Activated gamma-delta T cell (primary cell): Measurements from ENCODE around the gene SCN4A.

Experiments
- DNase-seq: peaks from one replicate; lab custom pipeline; 2025; lab: John Stamatoyannopoulos, UW

SCN4A gene

GRCh38 chr17:63955232-63955631 is 17.5 kb downstream of the SCN4A start:
- no peak for DNase-seq

GRCh38 chr17:63954402-63955063 is 18.2 kb downstream of the SCN4A start:
- DNase-seq = no peak

GRCh38 chr17:63950940-63951907 is 21.5 kb downstream of the SCN4A start:
- no peak for DNase-seq

- no peak for DNase-seq
These were observed 23.0 kb downstream of the SCN4A start for GRCh38 chr17:63949576-63950250.

- no peak for DNase-seq
These were observed 24.2 kb downstream of the SCN4A start for GRCh38 chr17:63948521-63948920.

GRCh38 chr17:63947711-63948330 is 24.9 kb downstream of the SCN4A start:
- no peak for DNase-seq

- no peak for DNase-seq
These were observed 26.0 kb downstream of the SCN4A start for GRCh38 chr17:63946440-63947363.

GRCh38 chr17:63945784-63946439 is 26.8 kb downstream of the SCN4A start:
- DNase-seq = no peak

- no peak for DNase-seq
These were observed 27.8 kb downstream of the SCN4A start for GRCh38 chr17:63944736-63945499.

- DNase-seq = no peak
These were observed 29.0 kb downstream of the SCN4A start for GRCh38 chr17:63943745-63944144.

- no peak for DNase-seq
These were observed 30.3 kb downstream of the SCN4A start for GRCh38 chr17:63942309-63942985.

- DNase-seq = no peak
These were observed 31.0 kb downstream of the SCN4A start for GRCh38 chr17:63941751-63942150.

GRCh38 chr17:63941162-63941561 is 31.6 kb downstream of the SCN4A start:
- no peak for DNase-seq

GRCh38 chr17:63940584-63940983 is 32.1 kb downstream of the SCN4A start:
- DNase-seq = no peak

- DNase-seq = no peak
These were observed 32.8 kb downstream of the SCN4A start for GRCh38 chr17:63939884-63940283.

GRCh38 chr17:63939401-63939800 is 33.3 kb downstream of the SCN4A start:
- DNase-seq = no peak

GRCh38 chr17:63937920-63938319 is 34.8 kb downstream of the SCN4A start:
- DNase-seq = no peak

- DNase-seq = no peak
These were observed 35.4 kb downstream of the SCN4A start for GRCh38 chr17:63937319-63937718.
